Activated T-helper 2 cell treated with anti-CD3 and anti-CD28 coated beads, Interferon-gamma antibody, Interleukin-2, Interleukin-4, amounts not matched to agents 10 μg/mL and 5 μg/mL and 100 μg/mL, durations not matched to agents 14 hours and 24 hours and 36 hours (primary cell): ENCODE measurements around the gene ADAM10. TPM values are rescaled to one million over a fixed set of nuclear protein-coding genes. Genes with fewer than 3 reads are reported as not detected.

ENCODE experiments used
- DNase-seq: peaks from one replicate; pipeline ENCODE4 v3.0.0; 2021; ENCODE audit warnings: low spot score
- H3K27ac Mint-ChIP-seq: one replicate; pipeline ENCODE4 v1.8.0; 2021; ENCODE audit warnings: mixed read lengths
- H3K27me3 Mint-ChIP-seq: one replicate; pipeline ENCODE4 v1.8.0; 2021; ENCODE audit warnings: low read depth, mixed read lengths
- H3K36me3 Mint-ChIP-seq: one replicate; pipeline ENCODE4 v1.8.0; 2021; ENCODE audit warnings: low read depth, mixed read lengths
- H3K4me1 Mint-ChIP-seq: one replicate; pipeline ENCODE4 v1.8.0; 2021; ENCODE audit warnings: low read depth, mixed read lengths
- H3K4me3 Mint-ChIP-seq: one replicate; pipeline ENCODE4 v1.8.0; 2021; ENCODE audit warnings: low read depth, mild to moderate bottlenecking, moderate library complexity, mixed read lengths
- H3K9me3 Mint-ChIP-seq: one replicate; pipeline ENCODE4 v1.8.0; 2021; ENCODE audit warnings: mixed read lengths
- intact Hi-C: fragments of 100-400 bp; cut with micrococcal nuclease; formaldehyde crosslinking; loops from one replicate; pipeline ENCODE4 v1.15.1; 2023
- total RNA-seq: library from RNA; stranded (reverse); gene quantifications from 2 replicates; pipeline ENCODE4 v1.2.3, GENCODE V29; 2022

ADAM10 gene
- total RNA-seq, 1 donor from 2014 or later: 141 TPM

DNA sequence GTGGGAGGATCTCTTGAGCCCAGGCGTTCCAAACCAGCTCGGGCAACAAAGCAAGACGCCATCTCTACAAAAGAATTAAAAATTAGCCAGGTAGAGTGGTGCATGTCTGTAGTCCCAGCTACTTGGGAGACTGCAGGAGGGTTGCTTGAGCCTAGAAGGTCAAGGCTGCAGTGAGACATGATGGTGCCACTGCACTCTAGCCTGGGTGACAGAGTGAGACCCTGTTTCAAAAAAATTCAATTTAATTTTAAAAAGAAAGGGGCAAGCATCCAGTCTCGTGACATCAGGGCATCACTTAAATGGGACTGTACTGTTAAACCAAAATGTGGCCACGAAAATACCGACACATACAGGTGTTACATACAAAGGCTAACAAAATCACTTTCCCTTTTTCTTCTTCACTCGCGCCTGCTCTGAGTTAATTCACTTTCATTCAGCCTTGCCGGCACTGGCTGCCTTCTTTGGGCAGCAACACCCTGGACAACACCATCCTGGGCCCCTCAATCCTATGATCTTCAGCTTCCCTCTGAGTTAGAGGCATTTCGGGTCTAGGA is 196.1 kb downstream of the ADAM10 start:
- intact Hi-C loops: loop anchor here (5.0 kb wide), 1 partner anchor 219 kb away; the partner anchor contains the start of gene MINDY2
- Mint-ChIP-seq H3K9me3 (no peaks in the 10 kb centered on the region), H3K36me3 (no peaks in the 10 kb centered on the region), H3K27ac (no peak overlapping the region), H3K4me1 (peaks cover 33% of the 10 kb centered on the region), H3K27me3 (no peaks in the 10 kb centered on the region), H3K4me3 (no peak overlapping the region)
- DNase-seq: no peak

GRCh38 chr15:58552505-58553364 is 196.8 kb downstream of the ADAM10 start:
- intact Hi-C loops: loop anchor here (5.0 kb wide), 1 partner anchor 220 kb away; the partner anchor contains the start of gene MINDY2
- peaks cover 36% of the 10 kb centered on the region for H3K4me1 Mint-ChIP-seq
- no peak overlapping the region for H3K27ac Mint-ChIP-seq
- no peaks in the 10 kb centered on the region for H3K9me3 Mint-ChIP-seq
- no peak for DNase-seq
- H3K36me3 Mint-ChIP-seq: no peaks in the 10 kb centered on the region
- no peak overlapping the region for H3K4me3 Mint-ChIP-seq
- H3K27me3 Mint-ChIP-seq: no peaks in the 10 kb centered on the region

DNA sequence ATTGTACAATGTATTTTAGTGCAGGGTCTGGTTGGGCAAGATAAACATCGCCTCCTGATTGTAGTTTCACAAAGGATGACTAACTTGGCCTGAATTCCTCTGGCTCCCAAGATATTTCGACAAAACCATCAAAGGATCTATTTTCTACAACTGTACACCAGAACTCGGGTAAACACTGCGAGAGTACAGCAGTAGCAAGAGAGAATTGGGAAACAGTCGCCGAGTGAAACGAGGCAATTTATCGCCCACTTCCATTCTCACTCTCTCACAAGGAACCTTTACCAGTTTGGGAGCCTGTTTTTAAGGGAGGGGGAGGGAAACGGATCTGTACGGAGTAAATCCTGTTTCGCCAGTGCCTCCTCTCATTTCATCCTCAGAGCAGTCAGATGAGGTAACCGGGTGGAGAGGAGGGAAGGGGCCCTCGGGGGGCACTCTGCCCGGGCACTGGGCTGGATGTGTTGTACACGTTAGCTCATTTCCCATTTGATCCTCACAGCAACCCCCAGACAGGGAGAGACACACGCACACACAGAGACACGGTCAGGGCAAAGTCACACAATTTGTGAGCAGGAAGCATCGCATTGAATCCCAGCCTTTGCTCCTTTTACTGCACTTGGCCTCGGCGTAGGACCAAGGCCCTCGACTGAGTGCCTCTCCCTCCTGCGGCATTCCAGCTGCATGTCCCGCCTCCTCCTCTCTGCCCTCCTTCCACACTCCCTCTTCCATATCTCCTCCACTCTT is 197.6 kb downstream of the ADAM10 start:
- intact Hi-C loops: loop anchor here (1.0 to 5.0 kb wide), 2 partner anchors 35 to 220 kb away; partner anchors contain the start of gene MINDY2
- Mint-ChIP-seq H3K27me3 (no peaks in the 10 kb centered on the region), H3K4me1 (peaks cover 39% of the 10 kb centered on the region), H3K27ac (peak overlapping the region; percentile 91), H3K36me3 (no peaks in the 10 kb centered on the region), H3K4me3 (no peak overlapping the region), H3K9me3 (no peaks in the 10 kb centered on the region)
- DNase-seq: no peak

DNA sequence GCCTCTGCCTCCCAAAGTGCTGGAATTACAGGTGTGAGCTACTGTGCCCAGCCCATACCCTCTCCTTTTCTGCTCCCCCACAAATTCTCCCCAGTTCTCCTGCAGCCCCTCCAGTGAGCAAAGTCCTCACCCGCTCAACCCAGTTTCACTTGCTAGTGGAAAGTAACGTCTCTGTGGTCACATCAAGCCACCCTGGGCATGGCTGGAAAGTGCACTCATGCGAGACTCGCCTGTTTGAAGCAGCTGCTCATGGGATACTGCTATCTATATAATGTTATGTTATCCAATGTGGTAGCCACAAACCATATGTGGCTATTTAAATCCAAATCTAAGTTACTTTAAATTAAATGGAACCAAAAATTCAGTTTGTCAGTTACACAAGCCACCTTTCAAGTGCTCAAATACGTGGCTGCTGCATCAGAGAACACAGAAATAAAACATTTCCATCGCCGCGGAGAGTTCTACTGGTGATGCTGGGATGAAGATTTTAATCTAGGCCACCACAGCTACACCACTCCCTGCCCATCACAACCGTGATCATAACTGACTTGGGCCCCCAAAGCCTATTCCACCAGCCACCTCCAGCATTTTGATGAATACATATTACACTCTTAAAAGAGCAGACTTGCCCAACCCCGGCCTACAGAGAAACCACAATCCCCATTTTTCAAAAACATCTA is 198.3 kb downstream of the ADAM10 start:
- H3K36me3 Mint-ChIP-seq: peaks cover 3% of the 10 kb centered on the region
- H3K4me1 Mint-ChIP-seq: peaks cover 45% of the 10 kb centered on the region
- peak overlapping the region; percentile 16 for H3K4me3 Mint-ChIP-seq
- H3K9me3 Mint-ChIP-seq: no peaks in the 10 kb centered on the region
- DNase-seq: peak; percentile 31
- H3K27me3 Mint-ChIP-seq: no peaks in the 10 kb centered on the region
- peak overlapping the region; percentile 91 for H3K27ac Mint-ChIP-seq
- intact Hi-C loops: loop anchor here (1.0 to 5.0 kb wide), 2 partner anchors 34 to 221 kb away; partner anchors contain the start of gene MINDY2

DNA sequence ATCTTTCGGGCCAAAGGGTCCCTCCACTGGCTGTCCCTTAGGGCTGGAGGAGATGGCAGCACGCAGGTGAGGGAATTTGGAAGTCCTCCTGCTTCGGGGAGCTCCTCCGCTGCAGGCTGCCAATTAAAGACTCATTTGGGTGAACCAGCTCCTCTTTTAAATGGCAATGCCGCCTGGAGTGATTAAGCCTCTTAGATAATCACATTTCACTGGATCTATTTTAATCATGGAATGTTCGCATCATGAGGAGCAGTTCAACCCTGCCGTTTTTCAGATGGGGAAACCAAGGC is 199.8 kb downstream of the ADAM10 start:
- Mint-ChIP-seq H3K27me3 (no peaks in the 10 kb centered on the region), H3K27ac (no peak overlapping the region), H3K4me3 (no peak overlapping the region), H3K9me3 (no peaks in the 10 kb centered on the region), H3K4me1 (peaks cover 58% of the 10 kb centered on the region), H3K36me3 (peaks cover 3% of the 10 kb centered on the region)
- no peak for DNase-seq
- intact Hi-C loops: loop anchor here (5.0 to 10.0 kb wide), 4 partner anchors 77 to 275 kb away; partner anchors contain the start of gene MINDY2

DNA sequence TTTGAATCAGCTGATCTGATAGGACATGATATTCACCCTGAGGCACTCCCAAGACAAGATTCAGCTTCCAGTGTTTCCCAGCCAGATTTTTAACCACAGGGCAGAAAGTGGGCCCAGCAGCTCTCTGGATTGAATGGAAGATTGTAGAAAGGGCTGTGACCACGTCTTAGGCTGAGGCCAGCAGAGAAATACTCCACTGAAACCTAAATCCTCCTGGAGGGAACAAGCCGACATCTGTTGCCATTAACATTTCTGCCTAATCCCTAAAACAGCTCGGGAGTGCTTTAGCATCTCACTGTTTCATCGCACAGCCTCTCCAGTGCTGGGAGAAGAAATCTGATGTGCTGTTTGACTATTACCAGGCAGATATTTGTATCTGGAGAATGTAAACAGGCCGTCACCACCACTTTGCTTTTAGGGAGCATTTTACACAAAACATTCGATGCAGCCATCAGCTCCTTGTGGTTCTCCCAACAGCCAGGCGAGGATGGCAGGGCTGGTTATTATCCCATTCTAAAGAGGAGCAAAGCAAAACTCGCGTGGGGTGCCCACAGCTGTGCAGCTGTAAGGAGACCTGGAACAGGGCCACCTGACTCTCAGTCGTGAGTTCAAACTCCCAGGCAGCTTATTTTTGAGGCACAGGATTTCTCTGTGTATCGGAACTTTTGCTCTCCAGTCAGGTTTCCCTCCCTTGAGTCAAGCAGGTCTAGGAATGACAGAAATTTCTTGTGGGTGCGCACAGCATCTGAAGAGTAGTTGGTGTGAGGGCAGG is 200.3 kb downstream of the ADAM10 start:
- H3K27ac Mint-ChIP-seq: no peak overlapping the region
- no peaks in the 10 kb centered on the region for H3K27me3 Mint-ChIP-seq
- no peak for DNase-seq
- peaks cover 61% of the 10 kb centered on the region for H3K4me1 Mint-ChIP-seq
- no peak overlapping the region for H3K4me3 Mint-ChIP-seq
- peaks cover 3% of the 10 kb centered on the region for H3K36me3 Mint-ChIP-seq
- H3K9me3 Mint-ChIP-seq: no peaks in the 10 kb centered on the region
- intact Hi-C loops: loop anchor here (5.0 to 10.0 kb wide), 3 partner anchors 77 to 274 kb away; no protein-coding TSS in a partner anchor

DNA sequence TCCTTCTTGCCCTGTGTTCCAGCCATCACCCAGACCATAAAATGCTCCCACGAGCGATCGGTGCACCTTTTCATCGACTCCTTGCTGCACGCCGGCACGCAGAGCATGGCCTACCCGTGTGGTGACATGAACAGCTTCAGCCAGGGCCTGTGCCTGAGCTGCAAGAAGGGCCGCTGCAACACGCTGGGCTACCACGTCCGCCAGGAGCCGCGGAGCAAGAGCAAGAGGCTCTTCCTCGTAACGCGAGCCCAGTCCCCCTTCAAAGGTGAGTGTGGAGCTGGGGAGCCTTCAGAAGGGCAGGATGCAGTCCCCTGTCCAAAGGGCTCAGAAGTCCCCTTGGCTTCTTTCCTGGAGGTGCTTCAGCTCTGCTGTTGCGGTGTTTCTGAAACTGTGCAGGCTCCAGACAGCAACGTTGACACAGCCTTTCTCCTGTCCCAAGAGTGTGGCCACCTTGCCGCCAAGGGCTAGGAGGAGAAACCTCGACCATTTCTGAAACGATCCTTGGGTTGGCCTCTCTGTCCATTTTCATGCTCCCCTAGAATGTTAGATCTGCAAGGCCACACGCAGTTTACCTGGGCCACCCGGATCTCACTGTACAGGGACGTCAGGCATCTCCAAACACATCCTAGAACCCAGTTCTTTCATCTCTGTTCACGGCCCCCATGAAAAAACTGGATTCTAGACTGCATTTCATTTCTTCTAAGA is 201.0 kb downstream of the ADAM10 start:
- Mint-ChIP-seq H3K4me1 (peaks cover 59% of the 10 kb centered on the region), H3K27ac (peak overlapping the region; percentile 21), H3K36me3 (peaks cover 3% of the 10 kb centered on the region), H3K9me3 (no peaks in the 10 kb centered on the region), H3K4me3 (no peak overlapping the region), H3K27me3 (no peaks in the 10 kb centered on the region)
- no peak for DNase-seq
- intact Hi-C loops: loop anchor here (5.0 to 10.0 kb wide), 3 partner anchors 76 to 274 kb away; no protein-coding TSS in a partner anchor

GRCh38 chr15:58547628-58548307 is 201.7 kb downstream of the ADAM10 start:
- Mint-ChIP-seq H3K27ac (peak overlapping the region; percentile 21), H3K4me3 (no peak overlapping the region), H3K4me1 (peaks cover 56% of the 10 kb centered on the region), H3K9me3 (no peaks in the 10 kb centered on the region), H3K27me3 (no peaks in the 10 kb centered on the region), H3K36me3 (peaks cover 3% of the 10 kb centered on the region)
- intact Hi-C loops: loop anchor here (5.0 to 10.0 kb wide), 3 partner anchors 75 to 273 kb away; no protein-coding TSS in a partner anchor
- DNase-seq: no peak

GRCh38 chr15:58546635-58547627 is 202.6 kb downstream of the ADAM10 start:
- peak overlapping the region; percentile 97 for H3K27ac Mint-ChIP-seq
- no peak overlapping the region for H3K4me3 Mint-ChIP-seq
- no peaks in the 10 kb centered on the region for H3K27me3 Mint-ChIP-seq
- intact Hi-C loops: loop anchor here (5.0 to 10.0 kb wide), 3 partner anchors 75 to 272 kb away; no protein-coding TSS in a partner anchor
- peaks cover 3% of the 10 kb centered on the region for H3K36me3 Mint-ChIP-seq
- peaks cover 49% of the 10 kb centered on the region for H3K4me1 Mint-ChIP-seq
- DNase-seq: no peak
- no peaks in the 10 kb centered on the region for H3K9me3 Mint-ChIP-seq

- DNase-seq: no peak
- intact Hi-C loops: loop anchor here (5.0 to 10.0 kb wide), 3 partner anchors 74 to 271 kb away; no protein-coding TSS in a partner anchor
- no peaks in the 10 kb centered on the region for H3K9me3 Mint-ChIP-seq
- no peak overlapping the region for H3K4me3 Mint-ChIP-seq
- peaks cover 41% of the 10 kb centered on the region for H3K4me1 Mint-ChIP-seq
- peak overlapping the region; percentile 97 for H3K27ac Mint-ChIP-seq
- no peaks in the 10 kb centered on the region for H3K27me3 Mint-ChIP-seq
- peaks cover 3% of the 10 kb centered on the region for H3K36me3 Mint-ChIP-seq
Measured at GRCh38 chr15:58546066-58546591, 203.4 kb downstream of the ADAM10 start.
